ENCODE results near the gene NUBP2. TPM values are rescaled to one million over a fixed set of nuclear protein-coding genes. Genes with fewer than 3 reads are reported as not detected.

Gene NUBP2
- total RNA-seq, 2 donors from 2014 or later, result 41.7 to 44.9 TPM

DNA sequence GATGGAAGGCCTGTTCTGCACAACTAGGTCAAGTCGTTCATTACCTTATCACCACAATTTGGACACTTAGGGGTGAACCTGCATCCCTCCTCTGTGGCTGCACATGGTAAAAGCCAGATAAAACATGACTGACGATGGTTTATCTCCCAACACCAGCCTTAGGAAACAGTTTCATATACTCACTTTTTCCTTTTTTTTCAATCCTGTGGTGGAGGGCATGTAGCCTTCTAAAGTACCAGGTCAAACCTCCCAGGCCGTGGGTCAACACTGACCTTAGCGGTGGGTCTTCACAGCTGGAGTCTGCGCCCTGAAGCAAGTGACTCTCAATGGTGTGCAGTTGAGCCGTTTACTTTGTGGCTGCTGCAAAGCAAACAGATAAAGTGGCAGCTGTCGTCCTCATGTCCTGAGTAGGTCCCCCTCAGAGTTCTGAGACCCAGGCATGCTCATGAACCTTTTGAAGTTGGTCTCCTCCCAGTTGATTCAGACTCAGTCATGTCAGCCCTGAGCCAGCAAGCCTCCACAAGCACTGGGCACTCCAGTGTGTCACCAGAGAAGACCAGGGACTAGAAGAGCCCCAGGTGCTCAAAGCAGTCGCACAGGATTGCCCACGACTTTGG, 50.2 kb downstream of the NUBP2 start:
- H3K9me3 ChIP-seq (ENCODE audit: control insufficient read depth, low read length, poor library complexity, severe bottlenecking), result no peaks in the 10 kb centered on the region
- ATAC-seq (no peak), DNase-seq (no peak)
- H3K4me3 Mint-ChIP-seq, result no peak overlapping the region
- H3K36me3 Mint-ChIP-seq (ENCODE audit: low read depth), result no peaks in the 10 kb centered on the region
- H3K27ac Mint-ChIP-seq, result no peak overlapping the region
- H3K4me1 Mint-ChIP-seq, result peaks cover under 1% of the 10 kb centered on the region
- no peaks in the 10 kb centered on the region for H3K27me3 Mint-ChIP-seq

DNA sequence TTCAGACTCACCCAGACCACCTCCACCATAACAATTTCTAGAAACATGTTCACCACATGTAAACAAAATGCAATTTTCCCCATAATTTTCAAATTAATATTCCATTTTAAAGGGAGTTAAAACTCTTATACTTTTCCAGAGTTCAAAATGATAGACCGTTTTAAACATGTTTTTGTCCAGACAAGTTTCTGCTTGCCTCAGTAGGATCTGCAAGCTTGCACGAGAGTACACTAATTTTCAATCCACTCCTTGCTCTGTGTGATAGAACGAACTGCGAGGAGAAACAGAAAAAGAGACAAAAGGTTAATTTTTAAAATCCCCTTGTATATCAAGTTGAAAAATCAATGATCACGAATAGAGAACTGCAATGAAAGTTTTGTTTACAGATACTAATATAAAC, 51.3 kb downstream of the NUBP2 start:
- DNase-seq, result no peak
- peaks cover 2% of the 10 kb centered on the region for H3K4me1 Mint-ChIP-seq
- no peaks in the 10 kb centered on the region for H3K36me3 Mint-ChIP-seq (ENCODE audit: low read depth)
- no peak overlapping the region for H3K27ac Mint-ChIP-seq
- no peaks in the 10 kb centered on the region for H3K27me3 Mint-ChIP-seq
- no peaks in the 10 kb centered on the region for H3K9me3 ChIP-seq (ENCODE audit: control insufficient read depth, low read length, poor library complexity, severe bottlenecking)
- no peak for ATAC-seq
- no peak overlapping the region for H3K4me3 Mint-ChIP-seq

Other genes starting within 250 kb of the NUBP2 start
- 10 to 100 TPM; 22.2 to 23.4 TPM for gene TMEM204, start 249.3 kb upstream of the NUBP2 start, total RNA-seq
- 1 to 10 TPM; 5.5 to 7.9 TPM for gene IFT140, start 170.9 kb upstream of the NUBP2 start, total RNA-seq
- 10 to 100 TPM; 22.8 to 28.6 TPM for gene CRAMP1, start 170.6 kb upstream of the NUBP2 start, total RNA-seq
- gene JPT2, start 104.7 kb upstream of the NUBP2 start, total RNA-seq, result 10 to 100 TPM; 11.6 to 14.4 TPM
- gene MAPK8IP3, start 76.8 kb upstream of the NUBP2 start, total RNA-seq, result 100 to 1,000 TPM; 221 to 247 TPM
- gene NME3, start 11.4 kb upstream of the NUBP2 start, total RNA-seq, result 10 to 100 TPM; 54.0 to 61.9 TPM
- gene EME2, start 10.2 kb upstream of the NUBP2 start, total RNA-seq, result 10 to 100 TPM; 30.6 to 30.8 TPM
- gene MRPS34, start 9.8 kb upstream of the NUBP2 start, total RNA-seq, result 10 to 100 TPM; 45.1 to 57.5 TPM
- 100 to 1,000 TPM in 1 of 2 donors, 10 to 100 TPM in 1; 92.2 to 101 TPM for gene SPSB3, start 389 bp upstream of the NUBP2 start, total RNA-seq
- gene IGFALS, start 10.7 kb downstream of the NUBP2 start, total RNA-seq, result under 1 TPM; 0.25 to 0.55 TPM
- 10 to 100 TPM; 35.8 to 37.9 TPM for gene HAGH, start 43.9 kb downstream of the NUBP2 start, total RNA-seq
- gene FAHD1, start 44.2 kb downstream of the NUBP2 start, total RNA-seq, result 1 to 10 TPM; 6.1 to 7.9 TPM
- gene MEIOB, start 89.2 kb downstream of the NUBP2 start, total RNA-seq, result not detected
- not detected for gene HS3ST6, start 135.5 kb downstream of the NUBP2 start, total RNA-seq
- 1 to 10 TPM; 3.8 to 4.9 TPM for gene MSRB1, start 160.2 kb downstream of the NUBP2 start, total RNA-seq
- gene RPL3L, start 171.7 kb downstream of the NUBP2 start, total RNA-seq, result not detected
- 10 to 100 TPM; 57.7 to 58.1 TPM for gene NDUFB10, start 176.6 kb downstream of the NUBP2 start, total RNA-seq
- 1,000 to 10,000 TPM; 3,200 to 3,361 TPM for gene RPS2, start 181.9 kb downstream of the NUBP2 start, total RNA-seq
- gene RNF151, start 183.9 kb downstream of the NUBP2 start, total RNA-seq, result not detected
- 10 to 100 TPM; 19.5 to 20.8 TPM for gene TBL3, start 189.1 kb downstream of the NUBP2 start, total RNA-seq
- gene NOXO1, start 198.5 kb downstream of the NUBP2 start, total RNA-seq, result under 1 TPM; 0.40 to 0.78 TPM
- 10 to 100 TPM; 16.2 to 22.1 TPM for gene GFER, start 201.2 kb downstream of the NUBP2 start, total RNA-seq
- gene SYNGR3, start 207.0 kb downstream of the NUBP2 start, total RNA-seq, result 1 to 10 TPM; 7.3 to 8.1 TPM
- 10 to 100 TPM; 45.2 to 46.7 TPM for gene ZNF598, start 226.9 kb downstream of the NUBP2 start, total RNA-seq
- 1 to 10 TPM in 1 of 2 donors, not detected in 1; 2.0 TPM for gene NPW, start 236.8 kb downstream of the NUBP2 start, total RNA-seq
- gene NHERF2, start 243.9 kb downstream of the NUBP2 start, total RNA-seq, result 1 to 10 TPM; 2.2 to 3.9 TPM

Measured in T-helper 17 cell (primary cell).